ENCODE results near the gene KDM2A. TPM values are rescaled to one million over a fixed set of nuclear protein-coding genes. Genes with fewer than 3 reads are reported as not detected.

KDM2A gene
- total RNA-seq, 1 experiment from 2014 or later, result 65.3 TPM

- no peak for ATAC-seq
- Histone ChIP-seq H3K79me2 (ENCODE audit: low read length) (peaks cover 97% of the 10 kb centered on the region), H2AFZ (ENCODE audit: low read length) (no peak overlapping the region), H3K4me3 (ENCODE audit: low read length) (no peak overlapping the region), H3K4me2 (ENCODE audit: low read length) (no peak overlapping the region), H3K9ac (ENCODE audit: low read length) (no peak overlapping the region), H3K9me3 (ENCODE audit: low read length) (no peaks in the 10 kb centered on the region), H3F3A (ENCODE audit: low read length, unreplicated experiment) (no peaks in the 10 kb centered on the region), H3K4me1 (ENCODE audit: insufficient read depth, low read length) (peaks cover 27% of the 10 kb centered on the region), H4K20me1 (ENCODE audit: low read length) (peaks cover 50% of the 10 kb centered on the region), H3K9me2 (replicated peaks; ENCODE audit: low read length) (no peaks in the 10 kb centered on the region), H3K27me3 (ENCODE audit: low read length) (no peaks in the 10 kb centered on the region), H3K27ac (ENCODE audit: low read length) (no peak overlapping the region), H3K36me3 (ENCODE audit: low read depth, low read length) (peaks cover 17% of the 10 kb centered on the region; the same call in 1 of the 2 replicates)
- BruUV-seq (replicated peaks), result no TSS peak
- no peak for TF ChIP-seq EZH2 (IDR thresholded peaks at IDR 0.05; ENCODE audit: low read length, unreplicated experiment)
- TF ChIP-seq, protein P1, sequence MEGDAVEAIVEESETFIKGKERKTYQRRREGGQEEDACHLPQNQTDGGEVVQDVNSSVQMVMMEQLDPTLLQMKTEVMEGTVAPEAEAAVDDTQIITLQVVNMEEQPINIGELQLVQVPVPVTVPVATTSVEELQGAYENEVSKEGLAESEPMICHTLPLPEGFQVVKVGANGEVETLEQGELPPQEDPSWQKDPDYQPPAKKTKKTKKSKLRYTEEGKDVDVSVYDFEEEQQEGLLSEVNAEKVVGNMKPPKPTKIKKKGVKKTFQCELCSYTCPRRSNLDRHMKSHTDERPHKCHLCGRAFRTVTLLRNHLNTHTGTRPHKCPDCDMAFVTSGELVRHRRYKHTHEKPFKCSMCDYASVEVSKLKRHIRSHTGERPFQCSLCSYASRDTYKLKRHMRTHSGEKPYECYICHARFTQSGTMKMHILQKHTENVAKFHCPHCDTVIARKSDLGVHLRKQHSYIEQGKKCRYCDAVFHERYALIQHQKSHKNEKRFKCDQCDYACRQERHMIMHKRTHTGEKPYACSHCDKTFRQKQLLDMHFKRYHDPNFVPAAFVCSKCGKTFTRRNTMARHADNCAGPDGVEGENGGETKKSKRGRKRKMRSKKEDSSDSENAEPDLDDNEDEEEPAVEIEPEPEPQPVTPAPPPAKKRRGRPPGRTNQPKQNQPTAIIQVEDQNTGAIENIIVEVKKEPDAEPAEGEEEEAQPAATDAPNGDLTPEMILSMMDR (conservative IDR thresholded peaks at IDR 0.05; ENCODE audit: low read depth, low read length), result no peak
- TF ChIP-seq EZH2phosphoT487 (IDR thresholded peaks at IDR 0.05; ENCODE audit: borderline replicate concordance, low read length), result no peak
- intact Hi-C loops (cut with micrococcal nuclease), result no loop called here
- ChIA-PET CTCF (no interaction called here), POLR2A (ENCODE audit: unreplicated experiment) (no interaction called here)
- no peak for DNase-seq
Observed at GRCh38 chr11:67271541-67272284, 152.7 kb downstream of the KDM2A start.

DNA sequence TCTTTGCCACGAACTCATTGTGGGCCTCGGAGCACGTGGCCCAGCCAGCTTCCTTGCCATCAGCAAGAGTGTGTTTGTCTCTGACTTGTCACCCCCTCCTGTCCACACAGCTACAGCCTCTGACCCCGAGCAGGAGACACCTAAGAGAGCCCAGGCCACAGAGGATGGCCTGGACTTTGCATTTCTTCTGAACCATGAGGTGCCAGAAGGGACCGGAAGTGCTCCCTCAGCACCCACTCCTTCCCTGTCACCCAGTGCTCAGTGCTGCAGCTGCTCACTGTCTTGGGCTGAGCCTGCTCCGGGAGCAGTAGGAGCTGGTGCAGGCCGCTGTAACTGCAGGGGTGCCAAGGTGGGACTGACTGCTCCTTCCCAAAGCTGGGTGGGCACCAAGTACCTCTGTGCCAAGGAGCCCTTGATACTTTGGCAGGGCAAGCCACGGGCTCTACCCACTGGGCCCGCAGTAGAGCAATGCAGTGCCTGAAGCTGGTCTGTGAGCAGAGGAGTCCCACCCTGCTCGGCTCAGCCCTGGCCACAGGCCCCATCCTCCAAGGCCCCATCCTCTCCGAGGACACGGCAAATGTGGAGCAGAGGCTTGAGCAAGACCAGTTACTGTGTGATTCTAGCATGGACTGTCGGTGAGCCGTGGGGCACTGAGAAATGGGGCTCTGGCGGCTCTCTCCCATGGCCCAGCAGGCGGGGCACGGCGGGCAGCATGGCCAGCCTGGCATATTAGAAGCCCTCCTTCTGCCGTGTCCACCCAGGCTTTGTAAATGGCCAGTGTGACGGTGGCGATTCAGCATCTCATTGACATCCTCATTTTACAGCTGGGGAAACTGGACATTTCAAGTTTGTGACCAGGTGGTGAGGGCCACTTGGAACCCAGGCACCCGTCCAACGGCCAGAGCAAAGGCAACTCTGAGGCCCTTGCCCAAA, 153.5 kb downstream of the KDM2A start:
- Histone ChIP-seq H3K4me1 (ENCODE audit: insufficient read depth, low read length) (peaks cover 24% of the 10 kb centered on the region), H3K36me3 (ENCODE audit: low read depth, low read length) (peaks cover 17% of the 10 kb centered on the region; the same call in 1 of the 2 replicates), H3K4me2 (ENCODE audit: low read length) (no peak overlapping the region), H3K9me3 (ENCODE audit: low read length) (no peaks in the 10 kb centered on the region), H3K9ac (ENCODE audit: low read length) (no peak overlapping the region), H3K4me3 (ENCODE audit: low read length) (no peak overlapping the region), H3K27me3 (ENCODE audit: low read length) (no peaks in the 10 kb centered on the region), H3K27ac (ENCODE audit: low read length) (no peak overlapping the region), H3F3A (ENCODE audit: low read length, unreplicated experiment) (no peaks in the 10 kb centered on the region), H3K79me2 (ENCODE audit: low read length) (peaks cover 95% of the 10 kb centered on the region), H2AFZ (ENCODE audit: low read length) (no peak overlapping the region), H3K9me2 (replicated peaks; ENCODE audit: low read length) (no peaks in the 10 kb centered on the region), H4K20me1 (ENCODE audit: low read length) (peaks cover 50% of the 10 kb centered on the region)
- CTCF ChIA-PET, result no interaction called here
- POLR2A ChIA-PET (ENCODE audit: unreplicated experiment), result no interaction called here
- TF ChIP-seq EZH2phosphoT487 (IDR thresholded peaks at IDR 0.05; ENCODE audit: borderline replicate concordance, low read length) (no peak), EZH2 (IDR thresholded peaks at IDR 0.05; ENCODE audit: low read length, unreplicated experiment) (no peak)
- TF ChIP-seq, protein P1 (conservative IDR thresholded peaks at IDR 0.05; ENCODE audit: low read depth, low read length), result no peak
- DNase-seq (no peak), ATAC-seq (no peak)
- no TSS peak for BruUV-seq (replicated peaks)
- intact Hi-C loops (cut with micrococcal nuclease), result no loop called here
